GM12874 (cell line): ENCODE results near the gene ABCF3.

Experiments used
- CTCF ChIP-seq: IDR thresholded peaks from 2 replicates; pipeline ENCODE4 v1.5.1; 2011; ENCODE audit warnings: low read depth, mild to moderate bottlenecking, control low read depth, low read length, moderate library complexity; ENCODE audit not compliant: insufficient read depth

Gene ABCF3

DNA sequence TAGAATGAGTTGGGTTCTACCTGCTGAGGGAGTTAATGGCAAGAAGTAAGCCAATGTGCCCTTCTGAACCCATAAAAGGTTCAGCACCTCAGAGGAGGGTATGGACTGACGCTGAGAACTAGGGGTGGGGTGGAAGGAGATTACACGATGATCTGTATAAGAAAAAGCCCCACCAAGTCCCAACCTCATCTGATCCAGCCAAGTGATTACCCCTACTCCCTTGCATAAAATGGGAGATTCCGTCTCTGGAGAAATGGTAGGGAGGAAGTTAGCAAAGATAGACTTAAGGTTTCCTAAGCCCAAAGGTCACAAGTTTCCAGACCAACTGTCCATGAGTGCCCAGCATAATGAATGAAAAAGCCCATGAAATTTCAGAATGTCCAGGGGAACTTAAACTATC is 37.9 kb upstream of the ABCF3 start:
- no peak for TF ChIP-seq CTCF

DNA sequence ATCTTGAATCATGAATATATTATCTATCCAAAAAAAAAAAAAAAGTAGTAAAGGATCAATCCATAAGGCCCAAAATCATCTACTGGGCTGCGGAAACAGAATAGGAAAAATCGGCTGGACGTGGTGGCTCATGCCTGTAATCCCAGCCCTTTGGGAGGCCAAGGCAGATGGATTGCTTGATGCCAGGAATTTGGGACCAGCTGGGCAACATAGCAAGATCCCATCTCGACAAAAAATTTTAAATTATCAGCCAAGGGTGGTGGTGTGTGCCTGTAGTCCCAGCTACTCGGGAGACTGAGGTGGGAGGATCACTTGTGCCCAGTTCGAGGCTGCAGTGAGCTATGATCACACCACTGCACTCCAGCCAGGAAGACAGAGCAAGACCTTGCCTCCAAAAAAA is 36.9 kb upstream of the ABCF3 start:
- no peak for TF ChIP-seq CTCF

DNA sequence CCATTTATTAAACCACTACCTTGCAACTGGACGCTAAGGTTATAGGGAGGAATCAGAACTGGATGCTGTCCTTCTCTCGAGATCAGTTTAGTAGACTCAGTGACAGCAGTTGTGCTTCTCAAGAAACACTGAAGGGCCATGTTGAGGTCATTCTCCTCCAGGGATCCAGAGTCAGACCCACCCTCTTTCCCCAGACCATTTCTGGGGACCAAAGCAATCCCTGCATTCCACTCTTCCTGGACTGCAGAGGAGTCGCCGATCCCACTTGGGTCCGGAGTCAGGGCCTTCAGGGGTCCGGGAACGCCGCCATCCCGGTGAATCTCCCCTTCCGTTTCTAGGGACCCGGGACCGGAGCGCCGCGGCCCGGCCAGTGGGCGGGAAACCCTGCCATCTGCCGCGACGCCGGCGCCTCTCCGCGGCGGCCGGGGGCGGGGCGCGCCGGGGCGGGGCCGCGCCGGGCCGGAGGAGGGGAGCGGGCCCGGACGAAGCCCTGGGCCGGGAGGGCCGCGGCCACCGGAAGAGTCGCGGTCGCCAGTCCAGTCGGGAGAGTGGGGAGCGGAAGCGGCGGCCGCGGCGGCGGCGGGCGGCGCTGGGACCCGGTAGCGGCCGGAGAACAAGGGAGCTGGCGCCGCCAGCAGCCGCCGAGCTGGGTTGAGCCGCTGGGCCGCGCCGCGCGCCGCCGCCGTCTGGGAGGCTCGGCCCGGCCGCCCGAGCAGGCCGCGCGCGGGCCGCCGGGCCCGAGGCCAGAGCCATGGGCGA is 30.9 kb upstream of the ABCF3 start, which contains the start of gene DVL3:
Gene DVL3, plus strand, starts transcription at position 493 of the 759 bp plus-strand sequence. Its CDS starts 259 bp downstream, at position 752.
- no peak for TF ChIP-seq CTCF

DNA sequence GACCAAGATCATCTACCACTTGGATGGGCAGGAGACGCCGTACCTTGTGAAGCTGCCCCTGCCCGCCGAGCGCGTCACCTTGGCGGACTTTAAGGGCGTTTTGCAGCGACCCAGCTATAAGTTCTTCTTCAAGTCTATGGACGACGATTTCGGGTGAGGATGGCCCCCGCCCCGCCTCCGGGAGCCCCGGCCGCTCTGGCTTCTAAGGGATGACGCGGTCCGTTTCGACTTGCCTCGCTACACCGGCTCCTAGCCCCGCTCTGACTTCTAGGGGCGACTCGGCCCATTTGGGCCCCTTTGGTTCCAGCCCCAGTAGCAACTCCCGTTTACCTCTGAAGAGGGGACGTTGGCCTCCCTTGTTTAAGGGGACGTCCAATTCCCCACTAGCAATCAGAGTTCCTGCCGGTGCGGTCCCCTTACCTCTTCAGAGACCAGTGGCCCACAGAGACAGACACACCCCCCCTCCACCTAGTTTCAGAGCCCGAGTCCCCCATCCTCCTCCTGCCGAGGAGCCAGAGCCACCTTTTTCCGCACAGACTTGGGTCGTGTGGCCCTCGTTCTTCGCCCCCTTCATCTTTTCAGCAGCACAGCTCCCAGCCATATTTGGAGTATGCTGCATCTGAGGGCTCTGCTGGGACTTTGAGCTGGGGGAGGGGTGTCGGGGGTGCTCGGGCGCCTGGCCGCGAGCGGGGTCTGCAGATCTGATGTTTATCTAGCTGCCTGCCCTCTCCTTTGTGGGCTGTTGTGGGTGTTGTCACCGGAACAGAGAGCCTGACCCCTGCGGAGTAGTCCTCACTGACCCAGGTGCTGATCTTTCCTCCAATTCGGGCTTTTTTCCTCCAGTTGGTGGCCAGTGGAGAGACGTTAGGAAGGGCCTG is 30.1 kb upstream of the ABCF3 start:
- TF ChIP-seq CTCF, result no peak

DNA sequence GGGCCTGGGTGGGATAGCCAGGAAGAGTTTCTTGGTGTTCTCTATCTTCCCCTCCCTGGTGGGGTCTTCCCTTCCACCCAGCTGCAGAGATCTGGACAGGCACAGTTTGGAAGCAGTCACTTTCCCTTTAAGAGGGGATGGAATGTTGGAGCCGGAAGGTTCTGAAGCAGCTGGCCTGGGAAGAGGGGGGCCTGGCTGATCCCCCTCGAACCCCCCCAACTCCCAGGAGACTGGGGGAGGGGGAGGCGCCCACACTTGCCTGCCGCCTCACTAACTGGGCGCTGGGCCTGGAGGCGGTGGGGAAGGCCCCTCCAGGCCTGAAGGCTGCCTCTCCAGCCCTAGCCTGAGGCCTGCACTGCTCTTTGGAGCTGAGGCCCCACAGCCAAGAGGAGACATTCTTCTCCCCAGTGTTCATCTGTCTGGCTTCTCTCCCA is 29.5 kb upstream of the ABCF3 start:
- no peak for TF ChIP-seq CTCF

GRCh38 chr3:184157206-184157605 is 28.8 kb upstream of the ABCF3 start:
- no peak for TF ChIP-seq CTCF

DNA sequence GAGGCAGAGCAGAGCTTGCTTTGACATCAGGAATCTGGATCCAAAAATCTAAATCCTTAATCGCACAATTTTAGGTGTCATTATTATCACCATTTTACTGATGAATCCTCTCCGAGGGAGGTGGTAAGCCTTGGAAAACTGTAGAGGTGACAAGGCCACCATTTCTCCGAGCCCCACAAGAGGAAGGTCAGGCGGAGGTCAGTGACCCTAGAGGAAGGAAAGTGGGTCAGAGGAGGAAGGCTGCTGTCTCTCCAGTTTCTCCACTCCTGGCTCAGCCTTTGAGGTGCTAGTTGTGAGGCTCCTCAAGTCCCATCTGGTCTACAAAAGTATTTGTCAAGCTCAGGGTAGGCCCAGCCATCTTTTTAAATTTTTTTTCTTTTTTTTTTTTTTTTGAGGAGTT is 27.6 kb upstream of the ABCF3 start:
- TF ChIP-seq CTCF, result no peak
